Posterior cingulate gyrus (tissue), 11 donors: ENCODE results near the gene SGPP1.
"Not testable (repeated sequence)": the region's sequence is repeated elsewhere in the genome, so short reads cannot be mapped to it uniquely, and the experiment has no call there.

Experiments
- DNase-seq, 10 donors: peaks; one replicate each; pipeline versions ENCODE4 v3.0.0 to v3.0.0-alpha.2; 2020 to 2021; ENCODE audit warnings: mixed read lengths in 3 of 10
- intact Hi-C: fragments of 100-400 bp; cut with DNase I; formaldehyde crosslinking; loops from one replicate; pipeline ENCODE4 v1.15.1; 2023

Gene SGPP1

DNA sequence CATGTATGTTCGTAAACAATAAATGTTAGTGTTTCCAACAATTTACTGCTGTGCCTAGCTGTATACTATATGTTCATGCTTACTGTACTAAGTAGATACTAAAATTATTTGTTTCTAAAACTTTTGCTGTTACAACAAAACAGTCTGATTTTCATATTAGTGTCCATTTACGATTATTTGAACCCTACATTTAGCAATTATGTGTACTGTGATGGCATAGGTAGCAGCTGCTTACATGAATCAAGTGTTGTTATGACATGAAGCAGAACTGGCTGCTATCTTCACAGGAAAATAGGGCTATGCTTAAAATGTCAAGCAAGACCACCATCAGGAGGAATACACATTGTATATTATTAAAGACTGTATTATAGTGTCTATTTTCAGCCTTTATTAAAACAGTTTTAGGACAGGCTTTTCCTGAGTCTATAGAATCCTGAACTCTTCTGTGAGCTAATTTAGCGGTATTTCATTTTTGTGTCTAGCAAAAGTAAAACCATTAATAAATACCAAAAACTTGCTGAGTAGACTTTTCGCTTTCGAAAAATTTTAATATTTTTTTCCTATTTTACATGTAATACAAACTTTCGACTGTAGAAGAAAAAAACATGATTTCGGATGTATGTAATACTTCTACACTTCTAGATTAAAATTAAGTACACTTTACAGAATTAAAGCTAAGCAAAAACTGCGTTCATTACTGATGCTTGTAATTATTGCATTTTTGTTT lies 85.0 kb downstream of the SGPP1 start:
- intact Hi-C loops, result loop anchor here (1.0 to 10.0 kb wide), 3 partner anchors 84 to 122 kb away; partner anchors contain the start of genes PPP2R5E and SGPP1
- no peak for DNase-seq

DNA sequence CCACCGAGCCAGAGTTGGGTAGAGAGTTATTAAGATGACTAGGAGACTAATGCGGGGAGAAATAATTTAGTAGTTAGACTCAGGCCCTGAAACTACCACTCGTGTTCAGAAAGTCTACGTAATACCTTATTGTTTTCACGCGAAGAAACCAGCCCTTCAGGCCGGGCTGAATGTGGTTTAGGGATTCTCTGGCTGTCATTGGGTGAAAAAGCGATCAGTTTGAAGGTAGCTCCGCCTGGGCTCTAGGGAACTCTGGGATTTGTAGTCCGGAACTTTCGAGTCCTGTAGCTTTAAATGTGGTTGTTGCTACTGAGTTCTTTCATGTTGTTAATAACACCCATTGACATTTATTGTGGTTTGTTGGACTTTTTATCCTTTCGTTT lies 85.6 kb downstream of the SGPP1 start:
- intact Hi-C loops, result loop anchor here (1.0 to 10.0 kb wide), 3 partner anchors 85 to 123 kb away; partner anchors contain the start of genes PPP2R5E and SGPP1

GRCh38 chr14:63641473-63642228 lies 86.2 kb downstream of the SGPP1 start, which contains the start of gene WDR89:
WDR89 (minus strand) TSS chr14:63641871; CDS start chr14:63599942, 41,929 bp downstream.
- intact Hi-C loops, result loop anchor here (1.0 to 10.0 kb wide), 3 partner anchors 86 to 123 kb away; partner anchors contain the start of genes PPP2R5E and SGPP1
- DNase-seq, result peak; percentile 95 to 100 (median 98)

More for the DNA sequence above, 85.6 kb downstream of the SGPP1 start:
- peak; percentile 54 to 96 (median 78) for DNase-seq

DNA sequence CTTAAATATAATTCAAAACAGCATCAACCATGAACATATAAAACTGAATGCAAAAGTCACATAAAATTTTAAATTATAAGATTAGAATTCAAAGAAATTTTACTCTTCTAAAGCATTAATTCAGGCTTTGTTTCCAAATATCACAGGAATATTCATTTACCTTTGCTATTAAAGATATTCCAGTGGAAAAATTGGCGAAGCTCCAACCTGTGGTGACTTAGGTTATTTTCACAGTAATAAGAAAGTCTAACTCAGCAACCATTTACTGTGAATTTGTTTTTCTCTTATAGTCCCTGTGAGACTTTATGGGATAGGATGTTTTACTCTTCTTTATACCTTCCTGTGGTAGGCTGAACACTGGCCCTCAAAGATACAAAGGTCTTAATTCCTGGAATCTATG lies 89.4 kb downstream of the SGPP1 start:
- intact Hi-C loops, result no loop called here
- no peak for DNase-seq

- intact Hi-C loops, DNase-seq: not testable (repeated sequence)
Measured at GRCh38 chr14:63636094-63636635, 91.7 kb downstream of the SGPP1 start.
